ENCODE measurements around the gene PSMA4. TPM values are rescaled to one million over a fixed set of nuclear protein-coding genes. Genes with fewer than 3 reads are reported as not detected.
"Not testable (repeated sequence)": the region's sequence is repeated elsewhere in the genome, so short reads cannot be mapped to it uniquely, and the experiment has no call there.

PSMA4 gene
- total RNA-seq, 2 experiments from 2014 or later, result 231 to 278 TPM

- Mint-ChIP-seq H3K36me3 (peaks cover 12% of the 10 kb centered on the region), H3K4me3 (no peak overlapping the region), H3K9me3 (ENCODE audit: low read depth) (no peaks in the 10 kb centered on the region), H3K27ac (peak overlapping the region; percentile 8), H3K27me3 (no peaks in the 10 kb centered on the region), H3K4me1 (peaks cover 12% of the 10 kb centered on the region)
- ATAC-seq (no peak), DNase-seq (no peak)
- CTCF ChIA-PET, result no interaction called here
Measured at GRCh38 chr15:78537266-78537905, 2.9 kb upstream of the PSMA4 start.

GRCh38 chr15:78538358-78538757 is 1.9 kb upstream of the PSMA4 start:
- Mint-ChIP-seq H3K27ac (no peak overlapping the region), H3K4me1 (peaks cover 21% of the 10 kb centered on the region), H3K4me3 (no peak overlapping the region), H3K36me3 (peaks cover 22% of the 10 kb centered on the region), H3K27me3 (no peaks in the 10 kb centered on the region), H3K9me3 (ENCODE audit: low read depth) (no peaks in the 10 kb centered on the region)
- CTCF ChIA-PET, result no interaction called here
- ATAC-seq (no peak), DNase-seq (no peak)

- Mint-ChIP-seq H3K4me3 (peak overlapping the region; percentile 86), H3K36me3 (peaks cover 25% of the 10 kb centered on the region), H3K27ac (peak overlapping the region; percentile 94), H3K4me1 (peaks cover 21% of the 10 kb centered on the region)
- CTCF ChIA-PET, result interaction anchor here (0.5 to 2.0 kb wide), 7 partner anchors 9 to 751 kb away, joined by 3 to 8 read pairs (median 4); partner anchors contain the start of gene IREB2
- H3K27me3 Mint-ChIP-seq; DNase-seq; ATAC-seq; H3K9me3 Mint-ChIP-seq (ENCODE audit: low read depth): not testable (repeated sequence)
Measured at GRCh38 chr15:78539464-78540140, 642 bp upstream of the PSMA4 start.

GRCh38 chr15:78540871-78541743 is 863 bp downstream of the PSMA4 start:
- peak; percentile 21 for ATAC-seq
- peaks cover 38% of the 10 kb centered on the region for H3K36me3 Mint-ChIP-seq
- CTCF ChIA-PET, result interaction anchor here (0.6 to 2.0 kb wide), 8 partner anchors 9 to 169 kb away, joined by 3 to 6 read pairs (median 3); partner anchors contain the start of gene CHRNA5
- DNase-seq, result peak; percentile 47
- H3K4me1 Mint-ChIP-seq, result peaks cover 22% of the 10 kb centered on the region
- H3K9me3 Mint-ChIP-seq (ENCODE audit: low read depth), result no peaks in the 10 kb centered on the region
- H3K27me3 Mint-ChIP-seq, result no peaks in the 10 kb centered on the region
- peak overlapping the region; percentile 86 for H3K4me3 Mint-ChIP-seq
- H3K27ac Mint-ChIP-seq, result peak overlapping the region; percentile 94

GRCh38 chr15:78541744-78542034 is 1.4 kb downstream of the PSMA4 start:
- peak overlapping the region; percentile 94 for H3K27ac Mint-ChIP-seq
- CTCF ChIA-PET, result interaction anchor here (0.6 to 1.2 kb wide), 4 partner anchors 24 to 199 kb away, joined by 3 read pairs; partner anchors contain the start of gene CHRNA5
- peaks cover 41% of the 10 kb centered on the region for H3K36me3 Mint-ChIP-seq
- peaks cover 22% of the 10 kb centered on the region for H3K4me1 Mint-ChIP-seq
- DNase-seq (no peak), ATAC-seq (no peak)
- no peaks in the 10 kb centered on the region for H3K27me3 Mint-ChIP-seq
- H3K4me3 Mint-ChIP-seq, result peak overlapping the region; percentile 86
- H3K9me3 Mint-ChIP-seq (ENCODE audit: low read depth), result no peaks in the 10 kb centered on the region

- peak overlapping the region; percentile 86 for H3K4me3 Mint-ChIP-seq
- H3K9me3 Mint-ChIP-seq (ENCODE audit: low read depth), result no peaks in the 10 kb centered on the region
- peak overlapping the region; percentile 94 for H3K27ac Mint-ChIP-seq
- ATAC-seq (no peak), DNase-seq (no peak)
- H3K4me1 Mint-ChIP-seq, result peaks cover 22% of the 10 kb centered on the region
- H3K27me3 Mint-ChIP-seq, result no peaks in the 10 kb centered on the region
- CTCF ChIA-PET, result interaction anchor here (1.1 kb wide), 1 partner anchor 198 kb away, joined by 3 read pairs; no protein-coding TSS in a partner anchor
- peaks cover 48% of the 10 kb centered on the region for H3K36me3 Mint-ChIP-seq
Measured at GRCh38 chr15:78542647-78543046, 2.4 kb downstream of the PSMA4 start.

GRCh38 chr15:78550194-78550593 is 9.9 kb downstream of the PSMA4 start:
- Mint-ChIP-seq H3K27ac (no peak overlapping the region), H3K9me3 (ENCODE audit: low read depth) (no peaks in the 10 kb centered on the region), H3K4me1 (peaks cover 3% of the 10 kb centered on the region), H3K27me3 (no peaks in the 10 kb centered on the region), H3K4me3 (no peak overlapping the region), H3K36me3 (peaks cover 44% of the 10 kb centered on the region)
- ATAC-seq (no peak), DNase-seq (no peak)
- CTCF ChIA-PET, result interaction anchor here (1.1 kb wide), 1 partner anchor 10 kb away, joined by 3 read pairs; the partner anchor contains the start of gene PSMA4

- no peak for ATAC-seq
- Mint-ChIP-seq H3K27ac (no peak overlapping the region), H3K9me3 (ENCODE audit: low read depth) (no peaks in the 10 kb centered on the region), H3K4me1 (peaks cover 3% of the 10 kb centered on the region), H3K4me3 (no peak overlapping the region), H3K27me3 (no peaks in the 10 kb centered on the region), H3K36me3 (peaks cover 37% of the 10 kb centered on the region)
- DNase-seq, result no peak
- CTCF ChIA-PET, result no interaction called here
Measured at GRCh38 chr15:78550815-78551214, 10.6 kb downstream of the PSMA4 start.

- Mint-ChIP-seq H3K36me3 (peaks cover 30% of the 10 kb centered on the region), H3K4me1 (peaks cover 3% of the 10 kb centered on the region)
- no peak for ATAC-seq
Measured at GRCh38 chr15:78551902-78552301, 11.7 kb downstream of the PSMA4 start.

GRCh38 chr15:78552597-78552996 is 12.4 kb downstream of the PSMA4 start:
- no peaks in the 10 kb centered on the region for H3K27me3 Mint-ChIP-seq
- CTCF ChIA-PET, result interaction anchor here (1.2 kb wide), 1 partner anchor 13 kb away, joined by 4 read pairs; the partner anchor contains the start of gene CHRNA5
- no peak overlapping the region for H3K27ac Mint-ChIP-seq

More at GRCh38 chr15:78551902-78552301, 11.7 kb downstream of the PSMA4 start:
- Mint-ChIP-seq H3K27me3 (no peaks in the 10 kb centered on the region), H3K4me3 (no peak overlapping the region), H3K9me3 (ENCODE audit: low read depth) (no peaks in the 10 kb centered on the region), H3K27ac (no peak overlapping the region)
- no peak for DNase-seq
- CTCF ChIA-PET, result interaction anchor here (0.6 kb wide), 1 partner anchor 218 kb away, joined by 3 read pairs; no protein-coding TSS in a partner anchor

GRCh38 chr15:78560201-78560600 is 20.0 kb downstream of the PSMA4 start:
- not testable (repeated sequence) for H3K27me3 Mint-ChIP-seq; DNase-seq; H3K9me3 Mint-ChIP-seq (ENCODE audit: low read depth); H3K27ac Mint-ChIP-seq; H3K4me3 Mint-ChIP-seq; H3K36me3 Mint-ChIP-seq; ATAC-seq
- peaks cover 10% of the 10 kb centered on the region for H3K4me1 Mint-ChIP-seq
- CTCF ChIA-PET, result interaction anchor here (1.5 kb wide), 1 partner anchor 191 kb away, joined by 4 read pairs; no protein-coding TSS in a partner anchor

More at GRCh38 chr15:78552597-78552996, 12.4 kb downstream of the PSMA4 start:
- ATAC-seq, result no peak
- no peak overlapping the region for H3K4me3 Mint-ChIP-seq
- no peak for DNase-seq
- H3K36me3 Mint-ChIP-seq, result peaks cover 25% of the 10 kb centered on the region
- H3K4me1 Mint-ChIP-seq, result peaks cover 3% of the 10 kb centered on the region
- no peaks in the 10 kb centered on the region for H3K9me3 Mint-ChIP-seq (ENCODE audit: low read depth)

GRCh38 chr15:78561490-78561889 is 21.2 kb downstream of the PSMA4 start:
- peaks cover 18% of the 10 kb centered on the region for H3K4me1 Mint-ChIP-seq
- CTCF ChIA-PET, result no interaction called here
- peaks cover 7% of the 10 kb centered on the region for H3K27me3 Mint-ChIP-seq
- no peak overlapping the region for H3K27ac Mint-ChIP-seq
- H3K9me3 Mint-ChIP-seq (ENCODE audit: low read depth), result no peaks in the 10 kb centered on the region
- DNase-seq (no peak), ATAC-seq (no peak)
- no peak overlapping the region for H3K4me3 Mint-ChIP-seq
- H3K36me3 Mint-ChIP-seq, result no peaks in the 10 kb centered on the region

GRCh38 chr15:78563092-78563491 is 22.8 kb downstream of the PSMA4 start:
- ATAC-seq (no peak), DNase-seq (no peak)
- Mint-ChIP-seq H3K4me1 (peaks cover 26% of the 10 kb centered on the region), H3K9me3 (ENCODE audit: low read depth) (no peaks in the 10 kb centered on the region), H3K4me3 (no peak overlapping the region), H3K36me3 (no peaks in the 10 kb centered on the region), H3K27me3 (peaks cover 18% of the 10 kb centered on the region), H3K27ac (no peak overlapping the region)
- CTCF ChIA-PET, result interaction anchor here (0.7 kb wide), 1 partner anchor 244 kb away, joined by 3 read pairs; no protein-coding TSS in a partner anchor

All from activated CD8-positive, alpha-beta memory T cell treated with anti-CD3 and anti-CD28 coated beads, Interleukin-2, amount 10 ng/mL, durations not matched to agents 7 days and 5 days (primary cell).